Stimulated activated effector memory CD8-positive, alpha-beta T cell treated with anti-CD3 and anti-CD28 coated beads, Interleukin-12 subunit alpha, Interleukin-12 subunit beta, amount 100 ng/mL, for 72 hours (primary cell): ENCODE measurements around the gene TEC.
"Not testable (repeated sequence)": the region's sequence is repeated elsewhere in the genome, so short reads cannot be mapped to it uniquely, and the experiment has no call there.

Experiments used
- ATAC-seq: fragments of 150-1000 bp; cut with Tn5 transposase; 2 replicates; pipeline ENCODE4 v1.10.0; 2021
- DNase-seq, 2 donors: peaks; one replicate each; pipeline ENCODE4 v3.0.0; 2021 to 2022; ENCODE audit warnings: low spot score in 2 of 2
- H3K27ac Mint-ChIP-seq: one replicate; pipeline ENCODE4 v1.8.0; 2022; ENCODE audit warnings: mild to moderate bottlenecking, mixed read lengths
- H3K36me3 Mint-ChIP-seq: one replicate; pipeline ENCODE4 v1.8.0; 2022; ENCODE audit warnings: mild to moderate bottlenecking, mixed read lengths
- H3K4me1 Mint-ChIP-seq: one replicate; pipeline ENCODE4 v1.8.0; 2022; ENCODE audit warnings: mixed read lengths
- H3K4me3 Mint-ChIP-seq: one replicate; pipeline ENCODE4 v1.8.0; 2022; ENCODE audit warnings: mild to moderate bottlenecking, mixed read lengths
- H3K9me3 Mint-ChIP-seq: one replicate; pipeline ENCODE4 v1.8.0; 2022; ENCODE audit warnings: mixed read lengths

The TEC gene

DNA sequence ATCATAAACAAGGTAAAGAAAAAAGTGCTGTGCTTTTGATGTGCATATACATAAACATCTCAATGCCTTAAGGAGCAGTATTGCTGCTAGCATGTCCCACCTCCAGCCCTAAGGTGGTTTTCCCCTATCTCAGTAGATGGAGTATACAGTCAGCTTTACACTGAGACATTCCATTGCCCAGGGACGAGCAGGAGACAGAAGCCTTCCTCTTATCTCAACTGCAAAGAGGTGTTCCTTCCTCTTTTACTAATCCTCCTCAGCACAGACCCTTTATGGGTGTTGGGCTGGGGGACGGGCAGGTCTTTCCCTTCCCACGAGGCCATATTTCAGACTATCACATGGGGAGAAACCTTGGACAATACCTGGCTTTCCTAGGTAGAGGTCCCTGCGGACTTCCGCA, 16.0 kb upstream of the TEC start:
- not testable (repeated sequence) for DNase-seq, H3K4me1 Mint-ChIP-seq, H3K36me3 Mint-ChIP-seq, ATAC-seq, H3K27ac Mint-ChIP-seq, H3K4me3 Mint-ChIP-seq
- peaks cover 11% of the 10 kb centered on the region for H3K9me3 Mint-ChIP-seq

DNA sequence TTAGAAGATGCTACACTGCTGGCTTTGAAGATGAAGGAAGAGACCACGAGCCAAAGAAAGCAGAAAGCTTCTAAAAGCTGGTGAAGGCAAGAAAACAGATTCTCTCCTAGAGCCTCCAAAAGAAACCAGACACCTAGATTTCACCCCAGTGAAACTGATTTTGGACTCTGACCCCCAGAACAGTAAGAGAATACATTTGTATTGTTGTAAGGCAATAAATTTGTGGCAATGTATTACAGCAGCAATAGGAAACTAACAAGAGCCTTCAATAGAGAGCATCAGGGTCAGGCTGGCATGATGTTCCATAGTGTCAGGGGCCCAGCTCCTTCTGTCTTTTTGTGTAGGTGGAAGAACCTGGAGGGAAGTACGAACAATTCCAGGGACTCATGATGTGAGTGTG, 6.0 kb upstream of the TEC start:
- ATAC-seq = no peak
- no peaks in the 10 kb centered on the region for H3K9me3 Mint-ChIP-seq

DNA sequence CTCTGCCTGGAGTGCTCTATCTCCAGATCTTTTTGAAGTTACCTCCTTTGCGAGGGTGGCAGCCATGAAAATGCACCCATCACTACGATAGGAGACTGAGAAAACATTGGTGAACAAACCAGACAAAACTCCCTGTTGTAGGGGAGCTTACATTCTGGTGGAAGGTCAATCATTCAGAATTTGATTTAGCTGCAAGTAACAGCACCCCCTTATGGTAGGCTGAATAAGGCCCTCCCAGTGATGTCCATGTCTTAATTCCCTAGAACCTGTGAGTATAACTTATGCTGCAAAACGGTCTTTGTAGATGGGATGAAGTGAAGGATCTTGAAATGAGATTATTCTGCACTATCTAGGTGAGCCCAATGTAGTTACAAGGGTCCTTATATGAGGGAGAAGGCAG, 5.6 kb upstream of the TEC start:
- H3K36me3 Mint-ChIP-seq = no peaks in the 10 kb centered on the region
- no peak overlapping the region for H3K27ac Mint-ChIP-seq
- no peak for DNase-seq
- peak; percentile 58 for ATAC-seq
- H3K4me1 Mint-ChIP-seq = peaks cover 11% of the 10 kb centered on the region
- no peak overlapping the region for H3K4me3 Mint-ChIP-seq
- H3K9me3 Mint-ChIP-seq = no peaks in the 10 kb centered on the region

More for the DNA sequence above, 6.0 kb upstream of the TEC start:
- no peak overlapping the region for H3K27ac Mint-ChIP-seq
- peaks cover 6% of the 10 kb centered on the region for H3K4me1 Mint-ChIP-seq
- no peaks in the 10 kb centered on the region for H3K36me3 Mint-ChIP-seq
- no peak for DNase-seq
- no peak overlapping the region for H3K4me3 Mint-ChIP-seq

DNA sequence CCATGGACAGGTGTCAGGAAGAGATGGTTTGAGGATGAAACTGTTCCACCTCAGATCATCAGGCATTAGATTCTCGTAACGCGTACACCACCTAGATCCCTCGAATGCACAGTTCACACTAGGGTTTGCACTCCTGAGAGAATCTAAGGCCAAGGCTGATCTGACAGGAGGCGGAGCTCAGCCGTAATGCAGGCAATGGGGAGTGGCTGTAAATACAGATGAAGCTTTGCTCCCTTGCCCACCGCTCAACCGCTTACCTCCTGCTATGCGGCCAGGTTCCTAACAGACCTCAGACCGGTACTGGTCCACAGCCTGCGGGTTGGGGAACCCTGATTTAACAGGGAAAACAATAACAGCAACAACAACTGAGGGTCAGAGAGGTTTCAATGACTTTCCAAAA, 2.0 kb upstream of the TEC start:
- no peaks in the 10 kb centered on the region for H3K36me3 Mint-ChIP-seq
- peaks cover 22% of the 10 kb centered on the region for H3K4me1 Mint-ChIP-seq
- no peak for DNase-seq
- no peak overlapping the region for H3K4me3 Mint-ChIP-seq
- no peak overlapping the region for H3K27ac Mint-ChIP-seq
- no peaks in the 10 kb centered on the region for H3K9me3 Mint-ChIP-seq
- no peak for ATAC-seq

GRCh38 chr4:48270951-48271473, 1.4 kb upstream of the TEC start:
- no peak for ATAC-seq
- H3K36me3 Mint-ChIP-seq = no peaks in the 10 kb centered on the region
- no peaks in the 10 kb centered on the region for H3K9me3 Mint-ChIP-seq
- H3K27ac Mint-ChIP-seq = no peak overlapping the region
- DNase-seq = no peak
- H3K4me3 Mint-ChIP-seq = no peak overlapping the region
- H3K4me1 Mint-ChIP-seq = peaks cover 22% of the 10 kb centered on the region

DNA sequence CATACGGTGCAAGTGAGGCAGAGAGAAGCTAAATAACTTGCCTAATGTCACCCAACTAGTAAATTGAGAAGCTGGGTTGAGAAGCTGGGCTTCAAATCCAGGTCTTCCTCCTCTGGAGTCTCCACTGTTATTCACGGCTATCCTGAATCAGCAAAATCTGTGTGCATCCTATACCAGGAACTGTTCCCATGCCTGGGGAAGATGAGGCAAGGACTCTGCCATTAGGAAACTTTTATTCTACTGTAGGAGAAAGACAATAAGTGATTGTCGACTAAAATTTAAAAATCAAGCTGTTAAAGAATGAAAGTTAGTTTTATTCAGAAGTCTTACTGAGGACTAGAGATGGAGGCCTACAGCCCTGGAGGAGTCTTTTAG, 872 bp upstream of the TEC start:
- ATAC-seq = no peak
- peak overlapping the region; percentile 61 for H3K27ac Mint-ChIP-seq

DNA sequence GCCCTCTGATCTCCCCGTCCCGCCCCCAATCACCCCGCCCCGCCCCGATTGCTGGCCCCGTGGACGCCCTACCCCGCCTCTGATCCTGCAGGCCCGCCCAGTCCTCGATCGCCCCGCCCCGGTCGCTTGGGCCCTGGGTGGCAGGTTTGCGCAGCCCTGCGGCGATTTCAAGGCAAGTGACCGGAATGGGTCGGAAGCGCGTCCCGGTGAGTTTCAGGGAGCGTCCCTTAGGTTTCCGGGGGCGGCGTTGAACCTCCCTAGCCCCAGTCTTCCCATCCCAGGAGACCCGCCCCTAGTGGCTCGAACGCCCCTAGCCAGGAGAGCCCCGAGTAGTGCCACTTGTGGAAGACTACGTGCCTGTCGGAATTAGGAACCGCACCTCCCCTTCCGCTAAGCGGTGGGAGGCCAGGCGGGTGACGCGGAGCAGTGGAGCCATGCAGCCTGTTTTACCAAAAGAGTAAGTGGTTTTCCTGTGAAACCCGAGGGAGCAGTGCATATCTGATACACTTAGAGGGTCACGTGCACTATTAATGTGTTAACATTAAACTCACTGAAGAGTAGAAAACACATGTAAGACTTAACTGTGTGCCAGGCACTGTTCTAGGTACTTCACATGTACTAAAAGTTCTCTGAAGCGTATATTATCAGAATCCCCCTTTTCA, 354 bp upstream of the TEC start:
- H3K27ac Mint-ChIP-seq = peak overlapping the region; percentile 61
- H3K9me3 Mint-ChIP-seq = no peaks in the 10 kb centered on the region
- peak; percentile 73 to 91 for DNase-seq

More for the DNA sequence above, 872 bp upstream of the TEC start:
- peak overlapping the region; percentile 88 for H3K4me3 Mint-ChIP-seq
- no peak for DNase-seq
- H3K4me1 Mint-ChIP-seq = peaks cover 22% of the 10 kb centered on the region
- no peaks in the 10 kb centered on the region for H3K9me3 Mint-ChIP-seq
- no peaks in the 10 kb centered on the region for H3K36me3 Mint-ChIP-seq

GRCh38 chr4:48267574-48267973, 2.1 kb downstream of the TEC start:
- H3K4me1 Mint-ChIP-seq = peaks cover 22% of the 10 kb centered on the region
- DNase-seq (no peak), ATAC-seq (no peak)
- H3K9me3 Mint-ChIP-seq = no peaks in the 10 kb centered on the region
- H3K4me3 Mint-ChIP-seq = peak overlapping the region; percentile 88
- no peaks in the 10 kb centered on the region for H3K36me3 Mint-ChIP-seq
- no peak overlapping the region for H3K27ac Mint-ChIP-seq

More for the DNA sequence above, 354 bp upstream of the TEC start:
- Mint-ChIP-seq H3K4me1 (peaks cover 22% of the 10 kb centered on the region), H3K4me3 (peak overlapping the region; percentile 88), H3K36me3 (no peaks in the 10 kb centered on the region)
- ATAC-seq = peak; percentile 96

DNA sequence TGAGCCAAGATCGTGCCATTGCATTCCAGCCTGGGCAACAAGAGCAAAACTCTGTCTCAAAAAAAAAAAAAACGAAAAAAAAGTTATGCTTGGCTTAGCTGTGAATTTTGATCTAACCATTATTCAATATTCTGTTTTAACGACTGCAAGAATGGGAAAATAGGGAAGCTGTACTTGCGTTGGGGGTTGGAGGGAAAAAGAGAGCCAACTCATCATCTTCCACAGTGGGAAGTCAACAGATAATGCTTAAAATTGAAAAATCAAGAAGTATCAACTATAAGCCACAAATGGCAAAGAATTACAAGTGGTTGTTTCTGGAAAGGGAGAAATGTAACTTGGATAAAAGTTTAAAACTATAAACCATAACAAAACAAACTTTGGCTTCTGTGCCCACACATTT, 2.9 kb downstream of the TEC start:
- peaks cover 22% of the 10 kb centered on the region for H3K4me1 Mint-ChIP-seq
- ATAC-seq (no peak), DNase-seq (no peak)
- no peak overlapping the region for H3K27ac Mint-ChIP-seq
- no peak overlapping the region for H3K4me3 Mint-ChIP-seq
- no peaks in the 10 kb centered on the region for H3K36me3 Mint-ChIP-seq
- H3K9me3 Mint-ChIP-seq = no peaks in the 10 kb centered on the region

DNA sequence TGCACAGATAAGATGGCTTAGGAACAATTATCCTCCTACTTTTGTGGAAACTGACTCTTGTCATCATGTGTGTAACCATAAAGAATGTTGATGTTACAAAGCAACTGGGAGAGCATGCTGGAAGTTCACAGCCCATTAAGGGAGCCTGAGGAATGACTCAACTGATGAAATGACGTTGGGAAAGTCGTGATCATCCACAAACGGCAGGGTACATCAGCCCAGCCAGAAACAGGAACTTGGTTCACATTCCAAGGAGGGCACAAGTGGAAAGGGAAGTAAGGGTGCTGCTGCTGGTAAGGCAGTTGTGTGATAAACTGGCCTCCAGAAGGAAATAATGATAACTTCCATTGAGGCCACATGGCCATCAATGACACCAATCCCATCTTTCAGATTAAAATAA, 6.7 kb downstream of the TEC start:
- Mint-ChIP-seq H3K27ac (no peak overlapping the region), H3K9me3 (no peaks in the 10 kb centered on the region), H3K4me3 (no peak overlapping the region), H3K4me1 (peaks cover 7% of the 10 kb centered on the region), H3K36me3 (no peaks in the 10 kb centered on the region)
- DNase-seq (no peak), ATAC-seq (no peak)

GRCh38 chr4:48262484-48262883, 7.2 kb downstream of the TEC start:
- Mint-ChIP-seq H3K9me3 (no peaks in the 10 kb centered on the region), H3K36me3 (no peaks in the 10 kb centered on the region), H3K27ac (no peak overlapping the region), H3K4me3 (no peak overlapping the region), H3K4me1 (peaks cover 2% of the 10 kb centered on the region)
- ATAC-seq (no peak), DNase-seq (no peak)

GRCh38 chr4:48261281-48261680, 8.4 kb downstream of the TEC start:
- no peak for ATAC-seq
- no peak for DNase-seq
- no peaks in the 10 kb centered on the region for H3K4me1 Mint-ChIP-seq
- no peak overlapping the region for H3K4me3 Mint-ChIP-seq
- H3K36me3 Mint-ChIP-seq = no peaks in the 10 kb centered on the region
- H3K27ac Mint-ChIP-seq = no peak overlapping the region
- H3K9me3 Mint-ChIP-seq = no peaks in the 10 kb centered on the region

DNA sequence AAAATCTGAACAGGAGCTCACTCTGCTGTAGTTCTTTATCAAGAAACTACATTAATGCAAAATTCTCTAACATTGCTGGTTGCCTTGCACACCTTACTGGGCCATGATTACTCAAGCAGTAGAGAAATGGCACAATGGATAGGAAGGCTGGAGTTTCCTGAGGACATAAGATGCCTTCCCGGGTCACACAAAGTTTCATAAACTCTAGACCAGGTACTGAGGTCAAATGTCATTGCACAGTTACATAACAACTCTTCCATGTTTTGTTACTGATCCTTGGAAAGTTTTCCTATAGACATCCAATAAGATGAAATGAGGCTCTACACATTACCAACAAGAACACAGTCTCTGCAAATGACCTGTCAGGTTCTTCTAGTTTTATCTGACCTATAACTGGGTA, 9.9 kb downstream of the TEC start:
- no peak overlapping the region for H3K27ac Mint-ChIP-seq
- no peak overlapping the region for H3K4me3 Mint-ChIP-seq
- DNase-seq = no peak
- no peaks in the 10 kb centered on the region for H3K9me3 Mint-ChIP-seq
- no peaks in the 10 kb centered on the region for H3K36me3 Mint-ChIP-seq
- peaks cover 5% of the 10 kb centered on the region for H3K4me1 Mint-ChIP-seq
- no peak for ATAC-seq

GRCh38 chr4:48258845-48259397, 10.7 kb downstream of the TEC start:
- H3K4me1 Mint-ChIP-seq = peaks cover 5% of the 10 kb centered on the region
- H3K9me3 Mint-ChIP-seq = no peaks in the 10 kb centered on the region
- no peak overlapping the region for H3K4me3 Mint-ChIP-seq
- ATAC-seq = no peak
- H3K36me3 Mint-ChIP-seq = no peaks in the 10 kb centered on the region
- no peak overlapping the region for H3K27ac Mint-ChIP-seq
- DNase-seq = no peak

- peak; percentile 75 for ATAC-seq
- Mint-ChIP-seq H3K4me3 (no peak overlapping the region), H3K4me1 (peaks cover 11% of the 10 kb centered on the region), H3K36me3 (no peaks in the 10 kb centered on the region), H3K27ac (no peak overlapping the region), H3K9me3 (no peaks in the 10 kb centered on the region)
- no peak for DNase-seq
Measured at GRCh38 chr4:48255959-48256342, 13.7 kb downstream of the TEC start.
